Ovary (tissue), 3 donors: ENCODE measurements around the gene ZNF385A.

Experiments
- EP300 ChIP-seq: sonication (generic); formaldehyde crosslinking; IDR thresholded peaks from one replicate; pipeline ENCODE4 v1.6.1; 2017; ENCODE audit warnings: antibody characterized with exemption
- POLR2A ChIP-seq: fragments of 450-650 bp; IDR thresholded peaks from one replicate; pipeline ENCODE4 v1.6.1; 2017; ENCODE audit warnings: antibody characterized with exemption, mild to moderate bottlenecking, moderate library complexity
- TF ChIP-seq, protein P1 (sequence below), 3 donors: fragments of 450-650 bp in 2 of 3; fragments of 200-600 bp in 1 of 3; IDR thresholded peaks; one replicate each; pipeline versions ENCODE4 v1.5.1 to v1.8.0; 2016 to 2022; ENCODE audit warnings: antibody characterized with exemption in 3 of 3, mild to moderate bottlenecking in 1 of 3
- donor health status: DM: no; HTN: no; CAD: no.

GRCh38 chr12:54411391-54412241 is 27.1 kb upstream of the ZNF385A start:
- TF ChIP-seq, protein P1, sequence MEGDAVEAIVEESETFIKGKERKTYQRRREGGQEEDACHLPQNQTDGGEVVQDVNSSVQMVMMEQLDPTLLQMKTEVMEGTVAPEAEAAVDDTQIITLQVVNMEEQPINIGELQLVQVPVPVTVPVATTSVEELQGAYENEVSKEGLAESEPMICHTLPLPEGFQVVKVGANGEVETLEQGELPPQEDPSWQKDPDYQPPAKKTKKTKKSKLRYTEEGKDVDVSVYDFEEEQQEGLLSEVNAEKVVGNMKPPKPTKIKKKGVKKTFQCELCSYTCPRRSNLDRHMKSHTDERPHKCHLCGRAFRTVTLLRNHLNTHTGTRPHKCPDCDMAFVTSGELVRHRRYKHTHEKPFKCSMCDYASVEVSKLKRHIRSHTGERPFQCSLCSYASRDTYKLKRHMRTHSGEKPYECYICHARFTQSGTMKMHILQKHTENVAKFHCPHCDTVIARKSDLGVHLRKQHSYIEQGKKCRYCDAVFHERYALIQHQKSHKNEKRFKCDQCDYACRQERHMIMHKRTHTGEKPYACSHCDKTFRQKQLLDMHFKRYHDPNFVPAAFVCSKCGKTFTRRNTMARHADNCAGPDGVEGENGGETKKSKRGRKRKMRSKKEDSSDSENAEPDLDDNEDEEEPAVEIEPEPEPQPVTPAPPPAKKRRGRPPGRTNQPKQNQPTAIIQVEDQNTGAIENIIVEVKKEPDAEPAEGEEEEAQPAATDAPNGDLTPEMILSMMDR (IDR thresholded peaks at IDR 0.05) = no peak
- TF ChIP-seq POLR2A (no peak), EP300 (no peak)
